IMR-90 (cell line): ENCODE measurements around the gene ADGRA1. TPM values are rescaled to one million over a fixed set of nuclear protein-coding genes. Genes with fewer than 3 reads are reported as not detected.

Source experiments
- ATAC-seq: fragments of 200-7000 bp; cut with Tn5 transposase; 2 replicates; pipeline ENCODE4 v1.9.1; 2020; ENCODE audit warnings: low read depth, mild to moderate bottlenecking, moderate library complexity
- BruUV-seq: library from RNA; stranded (reverse); fragments of 400-500 nt; replicated peaks from 2 replicates; lab custom pipeline; 2021; lab: Mats Ljungman, UMichigan
- CTCF ChIA-PET: fragments of 300-600 bp; formaldehyde crosslinking; extraction: SDS; loops from one replicate; lab custom pipeline; 2021; ENCODE audit warnings: antibody characterized with exemption; lab: Yijun Ruan, JAX
- POLR2A ChIA-PET: fragments of 300-600 bp; sonication (Branson Sonifier 250); formaldehyde crosslinking; loops from one replicate; lab custom pipeline; 2022; ENCODE audit warnings: antibody characterized with exemption; ENCODE audit not compliant: unreplicated experiment; lab: Charles Lee
- DNase-seq: peaks from one replicate; pipeline ENCODE4 v3.0.0; 2013
- H2AFZ ChIP-seq: replicated peaks from 2 replicates; pipeline ENCODE3; 2013; ENCODE audit warnings: low read length, mild to moderate bottlenecking; ENCODE audit not compliant: poor library complexity
- H2AK5ac ChIP-seq: 2 replicates; pipeline ENCODE4 v1.6.1; 2013; ENCODE audit warnings: low read depth, low read length, inconsistent platforms
- H2AK9ac ChIP-seq: replicated peaks from 2 replicates; pipeline ENCODE3; 2013; ENCODE audit warnings: mild to moderate bottlenecking, low read depth, low read length, moderate library complexity; ENCODE audit not compliant: poor library complexity
- H2BK120ac ChIP-seq: 2 replicates; pipeline ENCODE4 v1.6.1; 2013; ENCODE audit warnings: low read depth, low read length, inconsistent platforms
- H2BK15ac ChIP-seq: 3 replicates; pipeline ENCODE4 v1.6.1; 2013; ENCODE audit warnings: low read depth, low read length, inconsistent platforms
- H2BK20ac ChIP-seq: 2 replicates; pipeline ENCODE4 v1.6.1; 2013; ENCODE audit warnings: low read depth, mild to moderate bottlenecking, inconsistent platforms, low read length, moderate library complexity
- H2BK5ac ChIP-seq: 2 replicates; pipeline ENCODE4 v1.6.1; 2013; ENCODE audit warnings: mild to moderate bottlenecking, low read depth, low read length, inconsistent platforms; ENCODE audit not compliant: poor library complexity, severe bottlenecking
- H3K14ac ChIP-seq: replicated peaks from 2 replicates; pipeline ENCODE4 v1.6.1; 2013; ENCODE audit warnings: low read depth, low read length, inconsistent platforms
- H3K18ac ChIP-seq: 2 replicates; pipeline ENCODE4 v1.6.1; 2013; ENCODE audit warnings: low read depth, low read length, control low read depth
- H3K23ac ChIP-seq: 2 replicates; pipeline ENCODE4 v1.6.1; 2013; ENCODE audit warnings: low read depth, low read length, inconsistent platforms
- H3K27ac ChIP-seq: 2 replicates; pipeline ENCODE4 v1.5.1; 2013; ENCODE audit warnings: mild to moderate bottlenecking, control low read depth, low read length; ENCODE audit not compliant: insufficient read depth
- H3K27me3 ChIP-seq: 2 replicates; pipeline ENCODE4 v1.6.1; 2013; ENCODE audit warnings: low read length; ENCODE audit not compliant: control insufficient read depth, insufficient read depth
- H3K36me3 ChIP-seq: 2 replicates; pipeline ENCODE4 v1.6.1; 2013; ENCODE audit warnings: low read length, mixed read lengths; ENCODE audit not compliant: control insufficient read depth, insufficient read depth
- H3K4ac ChIP-seq: 2 replicates; pipeline ENCODE4 v1.6.1; 2013; ENCODE audit warnings: low read depth, low read length, inconsistent platforms
- H3K4me1 ChIP-seq: 2 replicates; pipeline ENCODE4 v1.6.1; 2013; ENCODE audit warnings: low read length, mixed read lengths; ENCODE audit not compliant: control insufficient read depth, insufficient read depth
- H3K4me2 ChIP-seq: 2 replicates; pipeline ENCODE4 v1.6.1; 2013; ENCODE audit warnings: low read depth, mild to moderate bottlenecking, control low read depth, low read length, moderate library complexity
- H3K4me3 ChIP-seq: 2 replicates; pipeline ENCODE4 v1.5.1; 2013; ENCODE audit warnings: low read depth, mild to moderate bottlenecking, control low read depth, low read length, moderate library complexity; ENCODE audit not compliant: insufficient read depth
- H3K56ac ChIP-seq: 2 replicates; pipeline ENCODE4 v1.6.1; 2013; ENCODE audit warnings: low read length, inconsistent platforms; ENCODE audit not compliant: insufficient read depth; ENCODE audit errors: extremely low read depth
- H3K79me1 ChIP-seq, 2 experiments: 2 replicates each; pipeline ENCODE4 v1.6.1; 2013; ENCODE audit warnings: low read length in 2 of 2, inconsistent platforms in 1 of 2, low read depth in 1 of 2
- H3K9ac ChIP-seq: 2 replicates; pipeline ENCODE4 v1.6.1; 2013; ENCODE audit warnings: low read depth, low read length, control low read depth
- H3K9me1 ChIP-seq: 2 replicates; pipeline ENCODE4 v1.6.1; 2013; ENCODE audit warnings: low read length, inconsistent platforms; ENCODE audit not compliant: insufficient read depth
- H3K9me3 ChIP-seq: 2 replicates; pipeline ENCODE4 v1.6.1; 2013; ENCODE audit warnings: low read length; ENCODE audit not compliant: control insufficient read depth, insufficient read depth
- H4K20me1 ChIP-seq: 2 replicates; pipeline ENCODE4 v1.6.1; 2013; ENCODE audit warnings: low read length, inconsistent platforms; ENCODE audit not compliant: insufficient read depth
- H4K5ac ChIP-seq: 2 replicates; pipeline ENCODE4 v1.6.1; 2013; ENCODE audit warnings: mild to moderate bottlenecking, low read depth, low read length, control low read depth
- H4K8ac ChIP-seq, 2 experiments: 2 replicates each; pipeline ENCODE4 v1.6.1; 2013; ENCODE audit warnings: low read depth in 2 of 2, low read length in 2 of 2, control low read depth in 1 of 2, inconsistent platforms in 1 of 2
- H4K91ac ChIP-seq: 2 replicates; pipeline ENCODE4 v1.6.1; 2013; ENCODE audit warnings: low read depth, low read length, inconsistent platforms; ENCODE audit not compliant: insufficient read depth
- MAFK ChIP-seq: IDR thresholded peaks from 2 replicates; pipeline ENCODE4 v1.6.1; 2012; ENCODE audit warnings: low read depth, low read length, improper control_type of control experiment
- MAZ ChIP-seq: IDR thresholded peaks from 2 replicates; pipeline ENCODE4 v1.6.1; 2012; ENCODE audit warnings: low read depth, mild to moderate bottlenecking, low read length, improper control_type of control experiment, moderate library complexity, borderline replicate concordance
- RCOR1 ChIP-seq: IDR thresholded peaks from 2 replicates; pipeline ENCODE4 v1.6.1; 2012; ENCODE audit warnings: mild to moderate bottlenecking, low read length, improper control_type of control experiment; ENCODE audit not compliant: insufficient replicate concordance
- RFX5 ChIP-seq: IDR thresholded peaks from 2 replicates; pipeline ENCODE4 v1.8.0; 2012; ENCODE audit warnings: low read depth, mild to moderate bottlenecking, low read length, moderate library complexity
- SMC3 ChIP-seq: fragments of 150-350 bp; IDR thresholded peaks from 2 replicates; pipeline ENCODE4 v1.6.1; 2016; ENCODE audit warnings: low read depth, mild to moderate bottlenecking, antibody characterized with exemption, low read length, moderate library complexity
- WGBS, 2 experiments: methylation state at CpG; one replicate each; pipeline versions ENCODE4 v1.1.5 to v1.1.7; 2013; ENCODE audit warnings: missing lambda C conversion rate in 2 of 2; ENCODE audit not compliant: insufficient read length in 1 of 2; ENCODE audit errors: extremely low coverage in 2 of 2; 5-methylcytosine and 5-hydroxymethylcytosine counted together
- dilution Hi-C: fragments of 300-500 bp; cut with HindIII; formaldehyde crosslinking; loops from one replicate; pipeline ENCODE4 v1.14.3; 2018; ENCODE audit warnings: low sequenced_read_pairs; ENCODE audit not compliant: unreplicated experiment
- in situ Hi-C: fragments of 300-500 bp; cut with MboI; formaldehyde crosslinking; loops from 3 replicates; pipeline ENCODE4 v1.14.3; 2019; ENCODE audit warnings: low sequenced_read_pairs, inconsistent platforms, mixed read lengths
- intact Hi-C: fragments of 100-400 bp; cut with micrococcal nuclease; formaldehyde crosslinking; loops from 2 replicates; pipeline ENCODE4 v1.10.0; 2022
- polyA plus RNA-seq, 3 experiments: library from polyadenylated mRNA; depleted of rRNA; stranded (reverse); fragments of >200 nt; gene quantifications; 2 replicates each; pipeline ENCODE4 v1.2.3, GENCODE V29; 2012; ENCODE audit warnings: low replicate concordance in 1 of 3
- total RNA-seq: library from RNA; depleted of rRNA; stranded (reverse); fragments of >200 nt; gene quantifications from 2 replicates; pipeline ENCODE4 v1.2.3, GENCODE V29; 2012

Gene ADGRA1
- total and polyA plus RNA-seq, 2 of the 4 experiments (the other 2 are of a cell fraction), result not detected

- H2BK120ac ChIP-seq, result no peak overlapping the region
- TF ChIP-seq SMC3 (no peak), RCOR1 (no peak), MAZ (no peak), MAFK (no peak), RFX5 (no peak)
- no peaks in the 10 kb centered on the region for H3K9me3 ChIP-seq
- H3K4me2 ChIP-seq, result no peak overlapping the region
- no peak overlapping the region for H2BK5ac ChIP-seq
- no peak overlapping the region for H4K8ac ChIP-seq
- no peak overlapping the region for H2AK5ac ChIP-seq
- ATAC-seq (no peak), DNase-seq (no peak)
- H3K36me3 ChIP-seq, result no peaks in the 10 kb centered on the region
- H2BK15ac ChIP-seq, result no peak overlapping the region
- no TSS peak for BruUV-seq
- WGBS, 2 experiments, result 47% methylated on average over 8 of the region's 26 CpGs; no CpG with 5 or more reads in 1 of the 2 experiments
- H3K23ac ChIP-seq, result no peak overlapping the region
- peaks cover 12% of the 10 kb centered on the region; the same call in 1 of the 2 replicates for H3K27me3 ChIP-seq
- no peak overlapping the region for H2AK9ac ChIP-seq
- H4K5ac ChIP-seq, result no peak overlapping the region
- H2BK20ac ChIP-seq, result no peak overlapping the region
- no peak overlapping the region for H3K14ac ChIP-seq
- ChIA-PET CTCF (interaction anchor here (0.5 kb wide), 1 partner anchor 322 kb away, joined by 4 read pairs; no protein-coding TSS in a partner anchor), POLR2A (no interaction called here)
- H3K9ac ChIP-seq, result no peak overlapping the region
- no peaks in the 10 kb centered on the region for H3K79me1 ChIP-seq
- no peaks in the 10 kb centered on the region; the same call in 1 of the 2 replicates for H3K4me1 ChIP-seq
- no peak overlapping the region for H4K91ac ChIP-seq
- H3K18ac ChIP-seq, result no peak overlapping the region
- dilution Hi-C loops (no loop called here), intact Hi-C loops (no loop called here), in situ Hi-C loops (loop anchor here (25.0 kb wide), 1 partner anchor 478 kb away; no protein-coding TSS in a partner anchor)
- H2AFZ ChIP-seq, result peak overlapping the region; percentile 14
- H3K9me1 ChIP-seq, result no peaks in the 10 kb centered on the region
- no peak overlapping the region for H3K4ac ChIP-seq
- H3K4me3 ChIP-seq, result no peak overlapping the region
- H3K27ac ChIP-seq, result no peak overlapping the region
- H4K20me1 ChIP-seq, result no peaks in the 10 kb centered on the region
- H3K56ac ChIP-seq, result no peak overlapping the region
Measured at GRCh38 chr10:133140417-133141143, 52.9 kb downstream of the ADGRA1 start.
